Subcutaneous adipose tissue (tissue), 4 donors: Measurements from ENCODE around the gene MINDY1. TPM values are rescaled to one million over a fixed set of nuclear protein-coding genes. Genes with fewer than 3 reads are reported as not detected.

ENCODE experiments used
- CTCF ChIP-seq: fragments of 450-650 bp; IDR thresholded peaks from one replicate; pipeline ENCODE4 v1.5.1; 2016; ENCODE audit warnings: low read depth, mild to moderate bottlenecking, control low read depth, antibody characterized with exemption, moderate library complexity
- total RNA-seq, 4 donors: library from RNA; depleted of rRNA; stranded (reverse); fragments of >200 nt; gene quantifications; one replicate each; pipeline ENCODE4 v1.1.0, GENCODE V29; 2016

The MINDY1 gene
- total RNA-seq, 4 donors from 2014 or later: 8.5 to 31.4 (median 30.7) TPM

DNA sequence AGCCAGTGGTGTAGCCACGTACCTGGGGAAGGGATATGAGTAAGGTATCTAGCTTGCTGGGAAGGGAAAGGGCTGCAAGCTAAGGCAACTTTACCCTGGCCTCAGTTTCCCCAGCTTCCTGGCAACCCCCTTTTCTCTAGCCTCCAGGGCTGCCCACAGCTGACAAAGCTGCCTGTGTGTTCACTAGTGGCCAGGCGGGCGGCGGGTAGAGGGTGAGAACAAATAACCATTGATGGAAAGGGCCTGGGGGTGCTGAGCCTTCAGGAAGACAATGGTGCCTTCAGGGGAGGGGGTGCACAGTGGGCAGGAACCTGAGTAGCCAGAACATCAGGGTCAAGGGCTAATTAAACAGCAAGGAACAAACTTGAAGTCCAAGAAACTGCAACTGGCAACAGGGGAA is 38.2 kb downstream of the MINDY1 start:
- no peak for TF ChIP-seq CTCF

DNA sequence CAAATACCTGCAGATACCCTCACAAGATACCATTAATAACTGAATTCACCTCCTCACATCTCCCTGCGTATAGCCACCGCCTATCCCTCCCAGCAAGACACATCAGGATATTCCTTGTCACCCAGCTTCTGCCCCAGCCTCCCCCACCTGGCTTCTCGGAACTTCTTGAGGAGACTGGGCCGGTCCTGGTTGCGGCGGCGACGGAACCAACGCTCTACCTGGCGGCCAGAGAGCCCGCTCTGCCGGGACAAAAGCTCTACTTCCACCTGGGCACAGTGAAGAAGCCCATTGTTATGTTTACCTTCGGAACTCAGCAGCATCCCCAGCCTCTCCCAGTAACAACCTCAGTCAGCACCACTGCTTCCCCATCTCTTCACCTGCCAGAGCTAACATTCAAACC is 38.8 kb downstream of the MINDY1 start:
- TF ChIP-seq CTCF: no peak

DNA sequence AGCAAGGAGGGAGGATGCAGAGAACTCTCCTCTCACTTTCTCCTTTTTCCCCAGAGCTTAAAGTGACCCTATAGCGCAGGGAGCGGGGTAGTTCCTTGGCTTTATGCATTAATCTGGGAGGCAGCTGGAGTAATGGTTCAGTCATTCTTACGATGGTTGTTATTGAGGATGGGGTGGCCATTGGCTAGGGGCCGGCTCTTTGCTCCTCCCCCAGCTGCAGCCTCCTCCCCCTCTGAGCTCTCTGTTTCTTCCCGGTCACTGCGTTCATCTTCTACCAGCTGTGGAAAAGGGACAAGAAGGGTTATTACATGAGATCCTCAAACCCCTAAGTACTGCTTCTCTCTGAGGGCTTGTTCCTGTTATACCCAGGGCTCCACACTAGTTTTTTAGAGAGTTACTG is 40.7 kb downstream of the MINDY1 start:
- TF ChIP-seq CTCF: no peak

DNA sequence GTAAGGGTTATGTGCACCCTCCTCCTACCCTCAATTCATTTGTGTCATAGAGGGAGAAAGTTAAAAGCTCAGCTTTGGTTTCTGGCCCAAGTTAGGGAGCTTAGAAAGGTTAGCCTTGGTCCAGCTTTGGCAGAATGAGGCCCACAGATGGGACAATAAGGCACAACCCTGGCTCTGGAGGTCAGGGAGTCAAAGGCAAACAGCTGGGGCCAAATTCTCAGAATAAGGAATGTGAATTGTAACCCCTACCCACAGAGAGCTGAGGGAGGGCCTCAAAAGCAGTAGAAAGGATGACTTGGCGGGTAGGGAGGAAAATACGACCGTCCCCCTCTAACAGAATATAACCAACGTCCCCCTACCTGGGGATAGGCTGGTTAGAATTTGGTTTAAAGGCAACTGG is 41.1 kb downstream of the MINDY1 start:
- TF ChIP-seq CTCF: no peak

DNA sequence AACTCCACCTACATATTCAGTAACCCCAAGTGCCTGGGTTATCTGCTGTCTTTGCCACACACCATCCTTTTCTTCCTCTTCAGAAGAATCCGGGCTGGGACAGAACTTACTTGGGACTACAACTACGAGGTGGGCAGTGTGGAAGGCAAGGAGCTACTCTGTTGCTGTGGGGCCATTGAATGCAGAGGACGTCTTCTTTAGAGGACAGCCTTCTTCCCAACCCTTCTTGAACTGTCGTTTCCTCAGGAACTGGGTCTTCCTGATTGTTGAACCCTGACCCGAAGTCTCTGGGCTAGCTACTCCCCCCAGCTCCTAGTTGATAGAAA is 42.6 kb downstream of the MINDY1 start:
- TF ChIP-seq CTCF: no peak

GRCh38 chr1:150963321-150964163 is 43.2 kb downstream of the MINDY1 start:
- no peak for TF ChIP-seq CTCF

DNA sequence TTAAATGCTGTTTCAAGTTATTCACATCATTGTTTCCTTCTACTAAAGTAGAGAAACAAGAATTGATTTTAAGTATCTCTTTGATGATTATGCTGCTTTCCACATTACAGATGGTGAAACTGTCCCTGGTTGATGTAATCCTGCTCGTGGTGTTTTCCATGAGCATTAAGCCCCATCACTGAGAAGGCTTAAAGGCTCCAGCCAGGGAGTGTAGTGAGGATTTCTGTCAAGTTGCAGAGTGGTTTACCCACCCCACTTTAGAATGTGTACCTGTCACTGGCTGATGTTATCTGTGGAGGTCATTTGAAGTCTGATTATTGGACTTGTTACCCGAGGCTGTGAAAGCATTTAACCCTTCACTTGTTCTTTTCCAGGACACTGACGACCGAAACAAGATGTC is 44.9 kb downstream of the MINDY1 start:
- TF ChIP-seq CTCF: no peak
